ENCODE measurements around the gene WASL. TPM values are rescaled to one million over a fixed set of nuclear protein-coding genes. Genes with fewer than 3 reads are reported as not detected.
"Not testable (repeated sequence)": the region's sequence is repeated elsewhere in the genome, so short reads cannot be mapped to it uniquely, and the experiment has no call there.

Gene WASL
- 13.3 and 16.2 TPM in 2 replicates for total RNA-seq (2012; rRNA removed)

DNA sequence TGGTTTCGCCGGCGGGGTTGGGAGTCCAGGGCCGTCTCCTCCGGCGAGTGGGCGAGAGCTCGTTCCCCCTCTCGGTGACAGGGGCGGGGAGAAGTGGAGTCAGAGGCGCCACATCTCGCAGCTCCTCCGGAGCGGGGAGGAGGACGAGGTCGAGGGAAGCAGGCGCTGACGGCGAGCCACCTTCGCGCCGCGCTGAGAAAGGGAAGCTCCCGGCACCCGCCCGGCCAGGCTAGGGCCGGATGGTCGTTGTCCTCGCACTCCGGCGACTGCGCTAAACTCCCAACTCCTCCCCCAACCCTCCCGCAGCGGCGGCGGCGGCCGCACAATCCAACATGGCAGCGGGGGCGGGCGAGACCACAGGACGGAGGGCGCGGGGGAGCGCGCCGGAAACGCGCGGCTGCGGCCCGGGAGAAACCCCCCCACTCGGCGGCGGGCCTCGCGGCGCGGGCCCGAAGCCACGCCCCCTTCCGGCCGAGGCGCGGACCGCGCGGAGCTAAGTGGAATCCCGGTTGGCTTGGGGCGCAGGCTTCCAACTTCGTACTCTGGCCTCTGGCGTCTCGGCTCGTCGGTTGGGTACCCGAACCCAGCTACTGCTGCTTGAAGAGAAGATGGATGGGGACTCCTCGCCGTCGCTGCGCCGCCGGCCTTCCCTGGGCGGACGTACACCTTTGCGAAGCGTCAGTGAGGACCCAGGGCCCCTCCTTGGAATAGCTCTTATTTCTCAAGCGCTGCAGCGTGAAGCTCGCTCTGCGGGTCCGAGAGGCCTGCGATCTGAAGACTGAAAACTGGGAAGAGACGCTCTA is at the start of gene WASL:
TSS of gene WASL (minus strand) at position 270 of the 803 bp plus-strand sequence. CDS start at position 1, 269 bp downstream.
- Histone ChIP-seq H3K9ac (ENCODE audit: low read depth, low read length) (peak within 1 kb of the TSS; percentile 99), H3K4me3 (ENCODE audit: low read length) (peak within 1 kb of the TSS; percentile 81), H3K9me3 (replicated peaks; ENCODE audit: low read length) (no peaks in the 10 kb centered on the region), H3K4me1 (ENCODE audit: control insufficient read depth, insufficient read depth, low read length) (peaks cover 22% of the 10 kb centered on the region), H3K36me3 (ENCODE audit: insufficient read depth, low read length) (no peaks in the 10 kb centered on the region), H3K4me2 (ENCODE audit: low read length) (peak within 1 kb of the TSS; percentile 90), H3K27me3 (ENCODE audit: control insufficient read depth, insufficient read depth, low read length) (no peaks in the 10 kb centered on the region)

DNA sequence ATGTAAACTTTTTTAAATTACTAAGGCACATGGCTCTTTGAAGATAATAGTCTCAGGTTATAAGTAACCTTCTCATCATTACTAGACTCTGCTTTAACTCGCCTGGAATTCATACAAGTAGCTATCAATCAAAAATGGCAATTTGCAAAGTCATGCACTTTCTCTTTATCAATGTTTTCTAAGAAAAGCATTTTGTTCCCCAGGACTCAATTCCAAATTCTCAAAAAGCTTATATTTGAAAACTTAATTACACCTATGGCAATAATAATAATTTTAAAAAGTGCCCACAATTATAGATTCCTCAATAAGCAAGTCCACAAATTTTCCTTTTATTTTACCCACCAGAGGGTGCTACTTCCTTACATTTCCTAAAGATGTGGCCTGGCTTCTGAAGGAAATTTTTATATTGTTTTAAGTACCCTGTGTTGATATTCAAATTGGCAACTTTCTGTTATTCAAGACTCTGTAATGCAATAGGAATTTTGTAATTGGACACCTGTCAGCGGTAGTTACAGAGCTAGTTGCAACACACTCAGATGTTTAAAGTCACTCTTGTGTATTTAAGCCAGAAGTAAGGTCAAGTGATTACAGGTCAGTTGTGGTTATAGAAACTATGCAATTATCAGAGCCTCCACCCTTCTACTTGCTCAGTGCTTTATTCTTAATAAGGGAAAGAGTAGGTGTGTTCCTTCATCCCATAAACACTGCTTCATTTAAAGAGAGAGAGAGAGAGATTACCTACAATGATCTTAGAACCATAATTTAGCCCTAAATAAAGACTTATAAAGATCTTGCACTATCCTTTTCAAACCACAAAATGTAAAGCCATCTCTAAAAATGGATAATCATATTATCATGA is 49.1 kb upstream of the WASL start:
- Histone ChIP-seq H3K4me3 (ENCODE audit: low read length) (no peak overlapping the region), H3K9me3 (replicated peaks; ENCODE audit: low read length) (no peaks in the 10 kb centered on the region), H3K4me2 (ENCODE audit: low read length) (peak overlapping the region; percentile 28), H3K27me3 (ENCODE audit: control insufficient read depth, insufficient read depth, low read length) (no peaks in the 10 kb centered on the region), H3K9ac (ENCODE audit: low read depth, low read length) (peak overlapping the region; percentile 20), H3K4me1 (ENCODE audit: control insufficient read depth, insufficient read depth, low read length) (peaks cover 15% of the 10 kb centered on the region), H3K36me3 (ENCODE audit: insufficient read depth, low read length) (no peaks in the 10 kb centered on the region)

DNA sequence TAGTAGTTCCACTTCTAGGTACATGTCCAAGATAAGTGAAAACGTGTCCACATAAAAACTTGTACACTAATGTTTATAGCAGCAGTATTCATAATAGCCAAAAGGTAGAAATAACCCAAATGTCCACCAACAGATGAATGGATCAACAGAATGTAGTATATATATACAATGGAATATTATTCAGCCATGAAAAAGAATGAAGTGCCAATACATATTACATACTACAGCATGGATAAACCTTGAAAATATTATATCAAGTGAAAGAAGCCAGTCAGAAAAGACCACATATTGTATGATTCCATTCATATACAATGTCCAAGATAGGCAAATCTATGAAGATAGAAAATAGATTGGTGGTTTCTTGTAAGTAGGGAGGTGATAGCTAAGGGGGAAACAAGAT is 47.8 kb upstream of the WASL start:
- H3K36me3 ChIP-seq (ENCODE audit: insufficient read depth, low read length) = no peaks in the 10 kb centered on the region
- H3K9me3 ChIP-seq (replicated peaks; ENCODE audit: low read length) = no peaks in the 10 kb centered on the region
- no peaks in the 10 kb centered on the region for H3K27me3 ChIP-seq (ENCODE audit: control insufficient read depth, insufficient read depth, low read length)
- H3K4me2 ChIP-seq (ENCODE audit: low read length) = no peak overlapping the region
- H3K4me1 ChIP-seq (ENCODE audit: control insufficient read depth, insufficient read depth, low read length) = peaks cover 15% of the 10 kb centered on the region
- H3K9ac ChIP-seq (ENCODE audit: low read depth, low read length) = no peak overlapping the region
- no peak overlapping the region for H3K4me3 ChIP-seq (ENCODE audit: low read length)

DNA sequence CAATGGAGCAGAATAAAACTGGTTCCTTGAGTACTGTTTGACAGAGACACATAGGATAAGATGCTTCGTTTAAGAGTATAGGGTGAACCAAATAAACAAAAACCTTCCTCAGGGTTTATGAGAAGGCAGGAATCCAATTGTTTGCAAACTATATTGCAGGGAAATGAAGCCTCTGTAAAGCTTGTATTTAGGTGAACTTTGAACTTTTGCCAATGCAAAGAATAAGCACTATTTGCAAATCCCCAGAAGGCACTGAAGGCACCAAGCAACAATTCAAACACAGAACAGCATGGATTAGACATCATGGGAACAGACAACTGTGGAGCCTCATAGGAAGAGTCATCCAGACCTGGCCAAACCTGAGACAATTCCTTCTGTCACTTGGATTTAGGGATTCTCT is 47.1 kb upstream of the WASL start:
- no peak overlapping the region for H3K4me2 ChIP-seq (ENCODE audit: low read length)

DNA sequence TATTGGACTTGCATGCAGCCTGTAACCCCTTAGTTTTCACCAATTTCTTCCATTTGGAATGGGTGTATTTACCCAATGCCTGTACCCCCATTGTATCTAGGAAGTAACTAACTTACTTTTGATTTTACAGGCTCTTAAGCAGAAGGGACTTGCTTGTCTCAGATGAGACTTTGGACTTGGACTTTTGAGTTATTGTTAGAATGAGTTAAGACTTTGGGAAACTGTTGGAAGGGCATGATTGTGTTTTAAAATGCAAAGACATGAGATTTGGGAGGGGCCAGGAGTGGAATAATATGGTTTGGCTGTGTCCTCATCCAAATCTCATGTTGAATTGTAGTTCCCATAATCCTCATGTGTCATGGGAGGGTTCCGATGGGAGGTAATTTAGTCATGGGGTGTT is 46.3 kb upstream of the WASL start:
- H3K36me3 ChIP-seq (ENCODE audit: insufficient read depth, low read length); H3K9ac ChIP-seq (ENCODE audit: low read depth, low read length); H3K4me2 ChIP-seq (ENCODE audit: low read length); H3K27me3 ChIP-seq (ENCODE audit: control insufficient read depth, insufficient read depth, low read length); H3K4me3 ChIP-seq (ENCODE audit: low read length); H3K9me3 ChIP-seq (replicated peaks; ENCODE audit: low read length): not testable (repeated sequence)
- peaks cover 15% of the 10 kb centered on the region for H3K4me1 ChIP-seq (ENCODE audit: control insufficient read depth, insufficient read depth, low read length)

More for the DNA sequence above, 47.1 kb upstream of the WASL start:
- Histone ChIP-seq H3K27me3 (ENCODE audit: control insufficient read depth, insufficient read depth, low read length) (no peaks in the 10 kb centered on the region), H3K4me1 (ENCODE audit: control insufficient read depth, insufficient read depth, low read length) (peaks cover 15% of the 10 kb centered on the region), H3K4me3 (ENCODE audit: low read length) (no peak overlapping the region), H3K36me3 (ENCODE audit: insufficient read depth, low read length) (no peaks in the 10 kb centered on the region), H3K9ac (ENCODE audit: low read depth, low read length) (no peak overlapping the region), H3K9me3 (replicated peaks; ENCODE audit: low read length) (no peaks in the 10 kb centered on the region)

DNA sequence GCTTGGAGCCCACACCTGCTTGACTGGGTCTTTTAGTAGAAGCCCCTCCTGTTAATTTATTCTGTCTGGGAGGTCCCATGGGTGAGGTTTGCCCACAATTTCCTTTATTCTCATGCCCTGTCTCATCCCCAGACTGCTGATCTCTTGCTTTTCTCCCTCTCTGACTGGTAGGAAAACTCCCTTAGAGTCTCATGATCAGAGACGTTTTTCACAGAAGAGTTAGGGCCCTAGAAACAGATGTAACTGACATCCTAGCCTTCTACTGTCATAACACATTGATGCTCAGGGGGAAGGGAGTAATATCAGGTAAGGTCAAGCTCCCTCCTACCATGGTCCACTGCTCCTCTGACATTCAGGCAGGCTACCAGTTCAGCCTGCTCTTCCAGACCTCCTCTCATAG is 43.7 kb upstream of the WASL start:
- H3K4me3 ChIP-seq (ENCODE audit: low read length) = no peak overlapping the region
- no peak overlapping the region for H3K4me2 ChIP-seq (ENCODE audit: low read length)
- H3K9ac ChIP-seq (ENCODE audit: low read depth, low read length) = no peak overlapping the region
- H3K36me3 ChIP-seq (ENCODE audit: insufficient read depth, low read length) = no peaks in the 10 kb centered on the region
- no peaks in the 10 kb centered on the region for H3K27me3 ChIP-seq (ENCODE audit: control insufficient read depth, insufficient read depth, low read length)
- no peaks in the 10 kb centered on the region for H3K9me3 ChIP-seq (replicated peaks; ENCODE audit: low read length)
- peaks cover 2% of the 10 kb centered on the region for H3K4me1 ChIP-seq (ENCODE audit: control insufficient read depth, insufficient read depth, low read length)

DNA sequence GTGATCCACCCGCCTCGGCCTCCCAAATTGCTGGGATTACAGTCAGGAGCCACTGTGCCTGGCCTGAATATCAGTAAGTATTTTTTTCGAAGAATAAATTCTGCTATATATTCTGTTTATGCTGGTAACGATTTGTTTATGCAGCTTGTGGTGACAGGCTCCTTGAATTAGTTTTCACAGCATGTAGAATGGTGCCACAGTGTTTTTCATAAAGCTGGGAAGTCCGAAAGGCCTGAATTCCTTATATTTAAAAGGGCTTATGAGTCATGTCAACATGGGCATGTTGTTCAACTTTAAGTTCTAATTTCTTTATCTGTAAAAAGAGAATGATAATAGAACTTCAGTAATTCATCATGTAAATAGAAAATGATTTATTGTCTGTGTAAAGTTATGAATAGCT is 42.2 kb upstream of the WASL start:
- no peaks in the 10 kb centered on the region for H3K27me3 ChIP-seq (ENCODE audit: control insufficient read depth, insufficient read depth, low read length)
- H3K36me3 ChIP-seq (ENCODE audit: insufficient read depth, low read length) = no peaks in the 10 kb centered on the region
- no peak overlapping the region for H3K9ac ChIP-seq (ENCODE audit: low read depth, low read length)
- no peak overlapping the region for H3K4me3 ChIP-seq (ENCODE audit: low read length)
- no peak overlapping the region for H3K4me2 ChIP-seq (ENCODE audit: low read length)
- no peaks in the 10 kb centered on the region for H3K9me3 ChIP-seq (replicated peaks; ENCODE audit: low read length)
- H3K4me1 ChIP-seq (ENCODE audit: control insufficient read depth, insufficient read depth, low read length) = no peaks in the 10 kb centered on the region

DNA sequence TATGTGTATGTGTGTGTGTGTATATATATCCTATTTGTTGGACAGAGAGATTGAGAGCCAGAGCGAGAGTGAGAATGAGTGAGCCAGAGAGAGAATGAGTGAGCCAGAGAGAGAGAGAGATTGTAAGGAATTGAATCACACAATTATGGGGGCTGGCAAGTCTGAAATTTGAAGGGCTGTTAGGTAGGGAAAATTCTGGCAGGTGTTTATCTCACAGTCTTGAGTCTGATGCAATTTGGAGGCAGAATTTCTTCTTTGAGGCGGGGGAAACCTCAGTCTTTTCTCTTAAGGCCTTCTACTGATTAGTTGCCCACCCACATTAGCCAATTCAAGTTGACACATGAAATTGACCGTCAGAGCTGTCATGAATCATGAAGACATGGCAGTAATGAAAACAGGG is 41.0 kb upstream of the WASL start:
- no peaks in the 10 kb centered on the region for H3K9me3 ChIP-seq (replicated peaks; ENCODE audit: low read length)
- no peak overlapping the region for H3K4me2 ChIP-seq (ENCODE audit: low read length)
- H3K36me3 ChIP-seq (ENCODE audit: insufficient read depth, low read length) = no peaks in the 10 kb centered on the region
- no peak overlapping the region for H3K4me3 ChIP-seq (ENCODE audit: low read length)
- no peaks in the 10 kb centered on the region for H3K4me1 ChIP-seq (ENCODE audit: control insufficient read depth, insufficient read depth, low read length)
- H3K9ac ChIP-seq (ENCODE audit: low read depth, low read length) = no peak overlapping the region
- H3K27me3 ChIP-seq (ENCODE audit: control insufficient read depth, insufficient read depth, low read length) = no peaks in the 10 kb centered on the region

DNA sequence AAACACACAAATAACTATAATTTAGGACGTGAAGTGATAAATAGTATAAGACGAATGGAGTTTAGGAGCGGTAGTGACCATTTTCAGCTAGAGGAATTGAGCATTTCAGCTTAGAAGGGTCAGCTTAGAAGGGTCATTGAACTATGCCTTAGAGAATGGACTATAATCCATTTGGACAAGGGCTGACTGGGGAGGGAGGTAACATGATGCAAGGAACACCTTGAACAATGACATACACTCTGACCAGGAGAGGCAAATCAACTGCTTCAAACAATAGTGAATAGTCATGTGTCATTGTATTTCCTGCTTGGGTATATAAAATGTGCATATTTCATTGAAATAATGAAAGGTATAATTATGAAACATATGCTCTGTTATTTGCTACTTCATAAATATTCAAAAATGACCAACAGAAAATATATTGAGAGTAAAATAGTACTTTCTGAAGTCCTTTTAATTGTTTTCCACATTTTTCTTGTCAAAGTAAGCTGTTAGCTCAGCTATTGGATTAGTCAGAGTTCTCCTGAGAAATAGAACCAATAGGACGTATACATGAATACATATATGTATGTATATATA is 40.5 kb upstream of the WASL start:
- Histone ChIP-seq H3K9ac (ENCODE audit: low read depth, low read length) (no peak overlapping the region), H3K27me3 (ENCODE audit: control insufficient read depth, insufficient read depth, low read length) (no peaks in the 10 kb centered on the region), H3K4me1 (ENCODE audit: control insufficient read depth, insufficient read depth, low read length) (no peaks in the 10 kb centered on the region), H3K36me3 (ENCODE audit: insufficient read depth, low read length) (no peaks in the 10 kb centered on the region), H3K4me2 (ENCODE audit: low read length) (no peak overlapping the region), H3K4me3 (ENCODE audit: low read length) (no peak overlapping the region), H3K9me3 (replicated peaks; ENCODE audit: low read length) (no peaks in the 10 kb centered on the region)

DNA sequence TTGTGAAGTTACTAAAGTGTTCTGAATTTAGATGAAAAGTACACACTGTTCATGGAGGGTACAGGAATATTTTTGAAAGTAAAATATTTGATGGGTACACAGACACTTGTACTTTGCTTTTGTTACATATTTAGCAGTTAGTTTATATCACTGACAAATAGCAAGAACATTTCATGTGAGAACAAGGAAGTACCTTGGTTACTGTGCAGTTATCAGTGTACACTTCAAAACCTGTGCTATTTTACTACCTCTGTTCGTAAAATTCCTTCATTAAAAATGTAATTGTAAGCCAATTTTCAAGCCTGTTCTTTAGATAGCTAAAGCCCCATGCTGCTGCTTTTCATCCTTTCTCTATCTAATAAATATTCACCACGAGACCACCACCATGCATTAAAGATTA is 39.8 kb upstream of the WASL start:
- Histone ChIP-seq H3K9ac (ENCODE audit: low read depth, low read length) (no peak overlapping the region), H3K36me3 (ENCODE audit: insufficient read depth, low read length) (no peaks in the 10 kb centered on the region), H3K4me1 (ENCODE audit: control insufficient read depth, insufficient read depth, low read length) (no peaks in the 10 kb centered on the region), H3K4me2 (ENCODE audit: low read length) (no peak overlapping the region), H3K9me3 (replicated peaks; ENCODE audit: low read length) (no peaks in the 10 kb centered on the region), H3K27me3 (ENCODE audit: control insufficient read depth, insufficient read depth, low read length) (no peaks in the 10 kb centered on the region), H3K4me3 (ENCODE audit: low read length) (no peak overlapping the region)

DNA sequence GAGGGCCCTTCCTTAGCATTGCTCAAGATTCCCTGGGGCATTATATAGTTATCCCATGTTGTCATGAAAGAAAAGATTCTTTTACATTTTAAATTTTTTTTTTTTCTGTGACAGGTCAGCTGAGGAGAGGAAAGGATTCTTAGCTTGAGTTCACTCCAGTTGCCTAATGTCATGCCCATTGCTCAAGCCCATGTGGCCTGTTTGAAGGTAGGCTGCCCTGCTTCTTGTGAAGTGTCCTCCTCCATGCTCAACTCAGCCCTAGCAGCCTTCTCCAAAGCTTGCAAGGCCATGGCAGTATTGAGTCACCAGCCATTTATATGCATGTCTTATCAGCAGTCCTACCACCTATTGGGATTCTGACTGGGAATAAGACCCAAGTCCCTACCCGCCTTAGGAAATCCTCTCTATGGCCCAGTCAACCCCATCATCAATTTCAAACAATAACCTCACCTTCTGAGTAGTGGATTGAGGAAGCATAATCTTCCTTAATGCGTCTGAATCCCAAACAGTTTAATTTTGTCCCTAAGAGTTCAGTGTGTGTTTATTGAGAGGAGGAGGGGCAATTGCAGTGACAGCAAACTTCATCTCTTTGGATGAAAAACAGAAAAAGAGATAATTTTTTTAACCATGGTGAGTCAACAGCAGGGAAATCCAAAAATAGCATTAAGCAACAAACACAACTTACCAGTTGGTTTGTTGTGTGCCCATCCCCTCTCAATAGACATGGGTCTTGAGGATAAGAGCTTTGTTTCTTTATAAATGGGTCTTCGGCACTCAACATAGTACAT is 38.6 kb upstream of the WASL start:
- Histone ChIP-seq H3K9ac (ENCODE audit: low read depth, low read length) (no peak overlapping the region), H3K4me3 (ENCODE audit: low read length) (no peak overlapping the region), H3K27me3 (ENCODE audit: control insufficient read depth, insufficient read depth, low read length) (no peaks in the 10 kb centered on the region), H3K9me3 (replicated peaks; ENCODE audit: low read length) (no peaks in the 10 kb centered on the region), H3K4me2 (ENCODE audit: low read length) (no peak overlapping the region), H3K4me1 (ENCODE audit: control insufficient read depth, insufficient read depth, low read length) (no peaks in the 10 kb centered on the region), H3K36me3 (ENCODE audit: insufficient read depth, low read length) (no peaks in the 10 kb centered on the region)

Measured in skeletal muscle satellite cell (primary cell).